Parathyroid adenoma (tissue), 2 donors: ENCODE data around the gene RNFT2.

Experiments used
- H2AFZ ChIP-seq: fragments of 300-600 bp; sonication (generic); one replicate; pipeline ENCODE4 v1.7.0; 2017; ENCODE audit warnings: antibody characterized with exemption, mild to moderate bottlenecking
- H3K27ac ChIP-seq: fragments of 300-600 bp; sonication (generic); one replicate; pipeline ENCODE4 v1.7.0; 2017
- H3K27me3 ChIP-seq: fragments of 300-600 bp; sonication (generic); one replicate; pipeline ENCODE4 v1.7.0; 2017; ENCODE audit warnings: low read length; ENCODE audit not compliant: control insufficient read depth, insufficient read depth
- H3K36me3 ChIP-seq: fragments of 300-600 bp; sonication (generic); one replicate; pipeline ENCODE4 v1.7.0; 2017; ENCODE audit warnings: low read length; ENCODE audit not compliant: control insufficient read depth, insufficient read depth
- H3K4me1 ChIP-seq: fragments of 300-600 bp; sonication (generic); one replicate; pipeline ENCODE4 v1.7.0; 2017; ENCODE audit warnings: control low read depth
- H3K4me2 ChIP-seq: fragments of 300-600 bp; sonication (generic); one replicate; pipeline ENCODE4 v1.7.0; 2017; ENCODE audit warnings: low read length
- H3K4me3 ChIP-seq: fragments of 300-600 bp; sonication (generic); one replicate; pipeline ENCODE4 v1.7.0; 2017; ENCODE audit warnings: low read depth, low read length
- H3K79me2 ChIP-seq: fragments of 300-600 bp; sonication (generic); one replicate; pipeline ENCODE4 v1.7.0; 2017; ENCODE audit warnings: control low read depth
- H3K9ac ChIP-seq: fragments of 300-600 bp; sonication (generic); one replicate; pipeline ENCODE4 v1.7.0; 2017; ENCODE audit warnings: mild to moderate bottlenecking
- H3K9me3 ChIP-seq: fragments of 300-600 bp; sonication (generic); one replicate; pipeline ENCODE4 v1.7.0; 2017; ENCODE audit warnings: low read length; ENCODE audit not compliant: control insufficient read depth
- TF ChIP-seq, protein P1 (sequence below): fragments of 300-600 bp; sonication (generic); IDR thresholded peaks from one replicate; pipeline ENCODE4 v1.7.0; 2017; ENCODE audit warnings: antibody characterized with exemption, mild to moderate bottlenecking
- donor health status: primary hyperparathyroidism.

Gene RNFT2

DNA sequence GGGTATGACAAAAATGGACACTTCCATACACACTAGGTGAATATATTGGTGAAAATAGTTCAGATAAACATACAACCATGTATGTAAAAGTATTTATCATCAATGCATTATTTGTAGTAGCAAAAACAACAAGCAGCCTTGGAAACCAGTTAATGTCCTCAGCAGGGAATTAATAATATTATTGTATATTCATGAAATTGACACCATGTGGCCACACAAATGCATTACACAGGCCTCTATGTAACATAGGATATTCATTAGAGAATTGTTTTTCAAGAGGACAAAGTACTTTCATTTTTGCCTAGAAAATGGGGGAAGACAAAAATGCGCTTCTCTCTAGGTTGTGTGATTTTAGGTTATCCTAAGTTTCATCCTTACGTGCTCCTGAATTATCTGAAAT, 24.6 kb upstream of the RNFT2 start:
- H3K27me3 ChIP-seq = peaks cover 3% of the 10 kb centered on the region
- H3K79me2 ChIP-seq = peaks cover 2% of the 10 kb centered on the region
- H3K9ac ChIP-seq = no peak overlapping the region
- H3K4me1 ChIP-seq = peaks cover 3% of the 10 kb centered on the region
- TF ChIP-seq, protein P1, sequence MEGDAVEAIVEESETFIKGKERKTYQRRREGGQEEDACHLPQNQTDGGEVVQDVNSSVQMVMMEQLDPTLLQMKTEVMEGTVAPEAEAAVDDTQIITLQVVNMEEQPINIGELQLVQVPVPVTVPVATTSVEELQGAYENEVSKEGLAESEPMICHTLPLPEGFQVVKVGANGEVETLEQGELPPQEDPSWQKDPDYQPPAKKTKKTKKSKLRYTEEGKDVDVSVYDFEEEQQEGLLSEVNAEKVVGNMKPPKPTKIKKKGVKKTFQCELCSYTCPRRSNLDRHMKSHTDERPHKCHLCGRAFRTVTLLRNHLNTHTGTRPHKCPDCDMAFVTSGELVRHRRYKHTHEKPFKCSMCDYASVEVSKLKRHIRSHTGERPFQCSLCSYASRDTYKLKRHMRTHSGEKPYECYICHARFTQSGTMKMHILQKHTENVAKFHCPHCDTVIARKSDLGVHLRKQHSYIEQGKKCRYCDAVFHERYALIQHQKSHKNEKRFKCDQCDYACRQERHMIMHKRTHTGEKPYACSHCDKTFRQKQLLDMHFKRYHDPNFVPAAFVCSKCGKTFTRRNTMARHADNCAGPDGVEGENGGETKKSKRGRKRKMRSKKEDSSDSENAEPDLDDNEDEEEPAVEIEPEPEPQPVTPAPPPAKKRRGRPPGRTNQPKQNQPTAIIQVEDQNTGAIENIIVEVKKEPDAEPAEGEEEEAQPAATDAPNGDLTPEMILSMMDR = no peak
- no peak overlapping the region for H2AFZ ChIP-seq
- no peak overlapping the region for H3K27ac ChIP-seq
- no peak overlapping the region for H3K4me2 ChIP-seq
- no peak overlapping the region for H3K4me3 ChIP-seq
- no peaks in the 10 kb centered on the region for H3K9me3 ChIP-seq
- no peaks in the 10 kb centered on the region for H3K36me3 ChIP-seq

DNA sequence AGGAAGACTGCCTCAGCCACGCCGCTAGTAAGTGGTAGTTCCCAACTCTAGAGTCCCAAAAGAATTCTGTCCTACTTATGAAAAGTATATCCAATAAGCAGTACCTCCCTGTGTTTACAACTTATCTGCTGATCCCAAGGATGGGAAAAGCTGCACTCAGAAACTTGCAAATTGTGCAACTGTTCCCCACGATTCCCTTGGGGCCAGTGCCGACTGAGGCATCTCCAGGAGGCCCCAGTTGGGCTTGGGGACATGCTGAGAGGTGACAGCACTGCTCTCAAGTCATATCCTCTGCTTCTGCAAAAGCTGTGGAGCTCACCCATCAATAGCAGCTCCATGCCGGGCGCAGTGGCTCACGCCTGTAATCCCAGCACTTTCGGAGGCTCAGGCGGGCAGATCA, 23.9 kb upstream of the RNFT2 start:
- no peaks in the 10 kb centered on the region for H3K9me3 ChIP-seq
- no peak overlapping the region for H3K27ac ChIP-seq
- no peak overlapping the region for H3K4me3 ChIP-seq
- H3K79me2 ChIP-seq = peaks cover 2% of the 10 kb centered on the region
- peaks cover under 1% of the 10 kb centered on the region for H3K27me3 ChIP-seq
- no peak overlapping the region for H2AFZ ChIP-seq
- H3K9ac ChIP-seq = no peak overlapping the region
- no peaks in the 10 kb centered on the region for H3K36me3 ChIP-seq
- H3K4me1 ChIP-seq = no peaks in the 10 kb centered on the region
- H3K4me2 ChIP-seq = no peak overlapping the region
- TF ChIP-seq, protein P1 = no peak

DNA sequence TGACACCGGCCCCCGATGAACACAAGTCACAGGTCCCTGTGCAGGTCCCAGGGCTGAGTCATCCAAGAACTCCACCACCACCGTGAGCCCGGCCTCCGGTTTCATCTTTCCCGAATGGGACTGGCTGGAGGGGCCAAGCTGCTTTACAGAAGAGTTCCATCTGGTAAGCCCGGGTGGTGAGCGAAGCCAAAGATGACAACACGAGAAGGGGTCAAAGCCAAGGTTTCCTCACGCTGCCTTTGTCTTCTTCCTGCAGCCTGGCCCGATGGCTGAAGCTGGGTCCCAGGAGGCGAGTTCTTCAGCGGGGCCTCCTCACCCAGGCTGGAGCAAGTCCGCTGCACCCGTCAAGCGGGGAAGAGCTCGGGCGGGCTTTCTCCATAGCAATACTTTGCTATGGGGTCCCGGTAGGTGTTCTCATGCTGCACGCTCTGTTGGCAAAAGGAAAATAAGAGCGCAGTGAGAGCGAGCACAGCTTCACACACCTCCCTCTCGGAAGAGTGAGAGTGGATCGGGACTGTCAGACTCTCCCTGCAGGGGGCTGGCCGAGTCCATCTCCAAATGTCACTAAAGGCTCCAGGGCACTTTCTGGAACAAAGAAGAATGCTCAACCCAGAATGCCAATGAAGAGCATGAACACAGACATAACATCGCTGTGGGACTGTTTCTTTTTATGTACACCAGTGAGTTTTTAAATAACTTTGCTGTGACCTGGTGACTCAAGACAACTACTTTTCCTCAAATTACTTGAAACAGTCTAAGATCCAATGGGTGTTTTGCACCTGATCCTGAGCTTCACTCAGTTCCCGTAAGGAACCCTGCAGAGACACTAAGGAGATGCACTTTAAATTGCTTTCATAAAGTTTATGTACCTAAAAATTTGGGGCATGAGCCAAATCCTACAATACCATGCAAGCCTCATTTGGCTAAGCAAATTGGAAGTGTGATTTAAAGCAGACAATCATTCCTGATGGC, 20.4 kb upstream of the RNFT2 start:
- Histone ChIP-seq H3K4me3 (no peak overlapping the region), H3K4me2 (no peak overlapping the region), H3K9ac (no peak overlapping the region), H3K9me3 (no peaks in the 10 kb centered on the region), H3K27ac (no peak overlapping the region), H3K4me1 (peaks cover 6% of the 10 kb centered on the region), H3K27me3 (no peaks in the 10 kb centered on the region), H3K79me2 (peaks cover 2% of the 10 kb centered on the region), H3K36me3 (no peaks in the 10 kb centered on the region), H2AFZ (no peak overlapping the region)
- TF ChIP-seq, protein P1 = no peak

DNA sequence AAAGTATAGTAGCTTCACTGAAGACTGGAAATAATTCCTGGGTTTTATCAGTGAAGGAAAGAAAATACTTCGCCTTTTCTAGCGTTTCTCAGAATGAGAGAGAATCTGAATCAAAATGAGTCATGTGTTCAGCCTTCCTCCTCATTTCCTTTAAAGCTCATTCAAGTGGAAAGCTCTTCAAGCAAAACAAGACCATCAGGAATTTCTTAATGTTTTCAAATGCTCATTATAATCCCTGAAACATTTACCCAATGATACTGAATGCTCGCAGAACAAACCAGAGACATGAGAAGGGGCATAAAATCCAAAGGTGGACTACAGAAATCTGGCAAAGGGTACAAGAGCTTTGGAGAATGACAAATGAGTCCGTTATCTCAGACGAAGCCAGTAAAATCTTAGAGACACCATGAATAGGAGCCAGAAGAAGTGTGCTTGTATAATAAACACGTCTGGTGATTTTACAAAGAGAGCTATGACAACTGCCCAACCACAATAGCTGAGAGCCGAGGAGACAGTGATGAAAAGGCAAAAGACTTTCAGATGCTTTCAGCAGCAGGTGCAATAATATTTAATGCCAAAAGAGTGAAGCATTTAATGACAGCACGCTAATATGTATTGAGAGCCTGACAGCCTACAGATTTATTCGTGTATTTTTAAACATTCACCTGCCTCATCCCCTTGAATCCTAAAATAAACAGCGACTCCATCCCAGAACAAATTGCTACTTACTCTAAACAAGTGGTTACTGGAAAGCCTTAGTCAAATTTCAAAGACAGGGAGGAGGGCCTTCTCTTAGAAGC, 19.3 kb upstream of the RNFT2 start:
- Histone ChIP-seq H2AFZ (no peak overlapping the region), H3K9ac (no peak overlapping the region), H3K9me3 (no peaks in the 10 kb centered on the region), H3K4me2 (no peak overlapping the region), H3K36me3 (no peaks in the 10 kb centered on the region), H3K79me2 (peaks cover 2% of the 10 kb centered on the region), H3K4me3 (no peak overlapping the region), H3K27me3 (no peaks in the 10 kb centered on the region), H3K4me1 (peaks cover 6% of the 10 kb centered on the region), H3K27ac (peak overlapping the region; percentile 43)
- TF ChIP-seq, protein P1 = no peak
